HEK293T (cell line): ENCODE data around the gene DOCK1.

Experiments used
- CTCF ChIA-PET: fragments of 350-600 bp; formaldehyde crosslinking; extraction: SDS; loops from one replicate; lab custom pipeline; 2021; ENCODE audit warnings: antibody characterized with exemption, inconsistent platforms; lab: Yijun Ruan, JAX
- POLR2A ChIA-PET: fragments of 350-600 bp; formaldehyde crosslinking; extraction: SDS; loops from one replicate; lab custom pipeline; 2020; ENCODE audit warnings: antibody characterized with exemption, inconsistent platforms; lab: Yijun Ruan, JAX
- DNase-seq: peaks from one replicate; pipeline ENCODE4 v3.0.0; 2012; ENCODE audit warnings: mixed read lengths; ENCODE audit errors: extremely low spot score
- ARNT ChIP-seq: fragments of 450-650 bp; IDR thresholded peaks from 2 replicates; pipeline ENCODE4 v1.6.1; 2017; ENCODE audit warnings: mild to moderate bottlenecking
- BHLHE40 ChIP-seq: fragments of 450-650 bp; IDR thresholded peaks from 2 replicates; pipeline ENCODE4 v1.6.1; 2016; ENCODE audit warnings: mild to moderate bottlenecking, moderate library complexity, borderline replicate concordance
- CTBP1 ChIP-seq: fragments of 450-650 bp; IDR thresholded peaks from 2 replicates; pipeline ENCODE4 v1.6.1; 2016; ENCODE audit warnings: borderline replicate concordance
- ELF4 ChIP-seq: fragments of 450-650 bp; IDR thresholded peaks from 2 replicates; pipeline ENCODE4 v1.6.1; 2017; ENCODE audit warnings: antibody characterized with exemption
- FOXA1 ChIP-seq: fragments of 450-650 bp; IDR thresholded peaks from 2 replicates; pipeline ENCODE4 v1.6.1; 2016; ENCODE audit warnings: mild to moderate bottlenecking
- FOXK2 ChIP-seq: fragments of 450-650 bp; IDR thresholded peaks from 2 replicates; pipeline ENCODE4 v1.6.1; 2016; ENCODE audit warnings: mild to moderate bottlenecking
- FOXM1 ChIP-seq: fragments of 450-650 bp; IDR thresholded peaks from 2 replicates; pipeline ENCODE4 v1.6.1; 2017; ENCODE audit warnings: mild to moderate bottlenecking, borderline replicate concordance
- HDGF ChIP-seq: fragments of 450-650 bp; IDR thresholded peaks from 2 replicates; pipeline ENCODE4 v1.6.1; 2017; ENCODE audit warnings: antibody characterized with exemption, borderline replicate concordance
- L3MBTL2 ChIP-seq: fragments of 450-650 bp; conservative IDR thresholded peaks from 2 replicates; pipeline ENCODE4 v1.6.1; 2016; ENCODE audit warnings: mild to moderate bottlenecking
- LEF1 ChIP-seq: fragments of 450-650 bp; IDR thresholded peaks from 2 replicates; pipeline ENCODE4 v1.6.1; 2017; ENCODE audit warnings: mild to moderate bottlenecking, borderline replicate concordance
- NFRKB ChIP-seq: fragments of 450-650 bp; IDR thresholded peaks from 2 replicates; pipeline ENCODE4 v1.6.1; 2016; ENCODE audit warnings: mild to moderate bottlenecking, moderate library complexity
- SP1 ChIP-seq: fragments of 450-650 bp; IDR thresholded peaks from 2 replicates; pipeline ENCODE4 v1.6.1; 2017
- SUZ12 ChIP-seq: fragments of 450-650 bp; IDR thresholded peaks from 2 replicates; pipeline ENCODE4 v1.6.1; 2016; ENCODE audit warnings: mild to moderate bottlenecking
- TARDBP ChIP-seq: fragments of 450-650 bp; IDR thresholded peaks from 2 replicates; pipeline ENCODE4 v1.6.1; 2016
- ZNF384 ChIP-seq: fragments of 450-650 bp; IDR thresholded peaks from 2 replicates; pipeline ENCODE4 v1.6.1; 2016
- TF ChIP-seq, protein P1 (sequence below): fragments of 450-650 bp; IDR thresholded peaks from 2 replicates; pipeline ENCODE4 v1.6.1; 2016

Gene DOCK1

GRCh38 chr10:127314797-127315196 lies 409.6 kb downstream of the DOCK1 start:
- TF ChIP-seq FOXA1 (no peak), LEF1 (no peak), HDGF (no peak), ELF4 (no peak), FOXM1 (no peak), NFRKB (no peak), ARNT (no peak), TARDBP (no peak), FOXK2 (no peak), CTBP1 (no peak), BHLHE40 (no peak), SP1 (no peak), SUZ12 (no peak), L3MBTL2 (no peak), ZNF384 (no peak)
- TF ChIP-seq, protein P1, sequence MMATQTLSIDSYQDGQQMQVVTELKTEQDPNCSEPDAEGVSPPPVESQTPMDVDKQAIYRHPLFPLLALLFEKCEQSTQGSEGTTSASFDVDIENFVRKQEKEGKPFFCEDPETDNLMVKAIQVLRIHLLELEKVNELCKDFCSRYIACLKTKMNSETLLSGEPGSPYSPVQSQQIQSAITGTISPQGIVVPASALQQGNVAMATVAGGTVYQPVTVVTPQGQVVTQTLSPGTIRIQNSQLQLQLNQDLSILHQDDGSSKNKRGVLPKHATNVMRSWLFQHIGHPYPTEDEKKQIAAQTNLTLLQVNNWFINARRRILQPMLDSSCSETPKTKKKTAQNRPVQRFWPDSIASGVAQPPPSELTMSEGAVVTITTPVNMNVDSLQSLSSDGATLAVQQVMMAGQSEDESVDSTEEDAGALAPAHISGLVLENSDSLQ, result no peak
- ChIA-PET CTCF (no interaction called here), POLR2A (no interaction called here)
- no peak for DNase-seq

DNA sequence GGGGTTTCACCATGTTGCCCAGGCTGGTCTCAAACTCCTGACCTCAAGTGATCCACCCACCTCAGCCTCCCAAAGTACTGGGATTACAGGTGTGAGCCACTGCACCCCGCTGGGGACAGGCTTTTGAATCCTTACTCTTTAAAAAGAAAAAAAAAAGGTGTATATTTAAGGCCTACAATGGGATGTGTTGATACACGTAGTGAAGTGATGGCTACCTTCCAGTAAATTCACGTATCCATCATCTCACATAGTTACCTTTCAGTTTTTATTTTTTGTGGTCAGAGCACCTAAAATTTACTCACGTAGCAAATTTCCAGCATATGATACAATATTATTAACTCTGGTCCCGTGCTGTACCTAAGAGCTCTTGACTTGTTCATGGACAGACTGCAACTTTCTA lies 410.7 kb downstream of the DOCK1 start:
- ChIA-PET POLR2A (no interaction called here), CTCF (no interaction called here)
- no peak for TF ChIP-seq ARNT
- no peak for TF ChIP-seq L3MBTL2
- no peak for DNase-seq

GRCh38 chr10:127318396-127318795 lies 413.2 kb downstream of the DOCK1 start:
- TF ChIP-seq ARNT, result no peak
- TF ChIP-seq CTBP1, result no peak
- no peak for TF ChIP-seq ELF4
- TF ChIP-seq FOXK2, result no peak
- TF ChIP-seq TARDBP, result no peak
- no peak for TF ChIP-seq SUZ12
- no peak for TF ChIP-seq ZNF384
- POLR2A ChIA-PET, result no interaction called here
- DNase-seq, result no peak
- CTCF ChIA-PET, result no interaction called here

DNA sequence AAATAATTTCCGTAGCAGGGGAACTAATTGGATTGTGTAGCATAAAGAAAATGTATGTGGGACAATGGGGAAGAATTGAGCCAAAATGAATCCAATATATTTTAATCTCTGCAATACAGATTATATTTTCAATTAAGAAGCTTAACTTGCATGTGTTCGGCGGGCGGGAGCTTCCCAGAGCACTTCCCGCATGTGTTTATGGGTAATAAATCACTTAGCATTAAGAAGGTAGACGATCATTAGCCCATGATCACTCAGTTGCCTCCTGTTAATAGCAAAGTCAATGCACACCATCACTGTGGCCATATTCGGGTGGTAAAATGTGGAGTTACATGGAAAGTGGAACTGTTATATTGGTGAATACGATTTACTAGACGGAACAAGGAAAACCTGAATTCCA lies 414.0 kb downstream of the DOCK1 start:
- DNase-seq, result no peak
- POLR2A ChIA-PET, result no interaction called here
- CTCF ChIA-PET, result no interaction called here
- TF ChIP-seq L3MBTL2, result no peak

- CTCF ChIA-PET, result no interaction called here
- TF ChIP-seq SP1 (no peak), FOXA1 (no peak), LEF1 (no peak), TARDBP (no peak), NFRKB (no peak), ZNF384 (no peak), BHLHE40 (no peak)
- DNase-seq, result no peak
- POLR2A ChIA-PET, result no interaction called here
Measured at GRCh38 chr10:127319691-127320090, 414.5 kb downstream of the DOCK1 start.

DNA sequence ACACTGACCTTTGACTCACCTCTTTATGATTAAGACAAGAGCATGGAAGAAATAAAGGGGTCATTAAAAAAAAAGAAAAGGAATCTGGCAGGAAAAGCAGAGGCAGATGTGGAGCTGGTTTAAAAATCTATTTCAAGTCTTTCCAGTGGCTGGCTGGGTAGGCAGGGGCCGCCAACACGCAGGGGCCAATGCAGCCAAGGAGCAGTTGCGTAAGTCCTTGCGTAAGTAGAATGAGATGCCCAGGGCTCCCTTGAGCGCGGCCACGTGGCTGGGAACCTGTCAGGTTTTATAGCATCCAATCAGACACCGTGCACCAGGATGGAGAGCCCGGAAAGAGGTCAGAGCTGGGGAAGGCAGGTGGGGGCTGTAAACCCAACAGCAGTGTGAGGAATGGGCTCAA lies 414.9 kb downstream of the DOCK1 start:
- DNase-seq, result no peak
- ChIA-PET CTCF (no interaction called here), POLR2A (no interaction called here)
- TF ChIP-seq FOXM1 (no peak), BHLHE40 (no peak), NFRKB (no peak), L3MBTL2 (no peak), SP1 (no peak), SUZ12 (no peak), HDGF (no peak)
- TF ChIP-seq, protein P1, result no peak

GRCh38 chr10:127322286-127322685 lies 417.1 kb downstream of the DOCK1 start:
- no peak for TF ChIP-seq NFRKB
- TF ChIP-seq FOXK2, result no peak
- no peak for TF ChIP-seq FOXA1
- TF ChIP-seq ARNT, result no peak
- no peak for TF ChIP-seq CTBP1
- POLR2A ChIA-PET, result no interaction called here

GRCh38 chr10:127325506-127325905 lies 420.3 kb downstream of the DOCK1 start:
- ChIA-PET CTCF (no interaction called here), POLR2A (no interaction called here)
- no peak for DNase-seq
- no peak for TF ChIP-seq ZNF384
- no peak for TF ChIP-seq SUZ12
- no peak for TF ChIP-seq ELF4
- TF ChIP-seq, protein P1, result no peak
- TF ChIP-seq NFRKB, result no peak
- no peak for TF ChIP-seq HDGF
- TF ChIP-seq CTBP1, result no peak
- TF ChIP-seq FOXA1, result no peak
- TF ChIP-seq SP1, result no peak
- no peak for TF ChIP-seq L3MBTL2
- no peak for TF ChIP-seq FOXM1

More at GRCh38 chr10:127322286-127322685, 417.1 kb downstream of the DOCK1 start:
- CTCF ChIA-PET, result no interaction called here
- DNase-seq, result no peak
